Stimulated activated CD4-positive, alpha-beta T cell treated with anti-CD3 and anti-CD28 coated beads, Interleukin-4, amount 100 ng/mL, for 1 hour (primary cell): ENCODE measurements around the gene LRRC74A.

Experiments
- DNase-seq: peaks from one replicate; pipeline ENCODE4 v3.0.0-alpha.2; 2020

LRRC74A gene

DNA sequence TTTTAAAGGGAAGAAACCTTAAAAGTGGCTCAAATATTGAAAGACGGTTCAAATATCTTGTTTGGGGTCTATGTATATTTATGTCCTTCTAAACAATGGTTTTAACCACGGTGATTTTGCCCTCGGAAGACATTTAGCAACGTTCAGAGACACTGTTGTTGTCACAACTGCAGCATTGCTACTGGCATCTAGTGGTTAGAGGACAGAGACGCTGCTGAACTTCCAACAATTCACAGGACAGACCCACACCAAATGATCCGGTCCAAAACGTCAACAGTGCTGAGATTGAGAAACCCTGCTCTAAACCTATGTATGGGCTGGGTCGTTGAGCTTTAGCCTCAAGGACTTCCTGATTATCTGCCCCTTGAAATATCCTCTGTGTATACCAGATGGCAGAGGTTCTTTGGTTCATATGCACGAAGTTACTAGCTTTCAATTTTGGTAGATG, 15.2 kb upstream of the LRRC74A start:
- DNase-seq: no peak

- no peak for DNase-seq
Observed at GRCh38 chr14:76811561-76811960, 14.6 kb upstream of the LRRC74A start.

DNA sequence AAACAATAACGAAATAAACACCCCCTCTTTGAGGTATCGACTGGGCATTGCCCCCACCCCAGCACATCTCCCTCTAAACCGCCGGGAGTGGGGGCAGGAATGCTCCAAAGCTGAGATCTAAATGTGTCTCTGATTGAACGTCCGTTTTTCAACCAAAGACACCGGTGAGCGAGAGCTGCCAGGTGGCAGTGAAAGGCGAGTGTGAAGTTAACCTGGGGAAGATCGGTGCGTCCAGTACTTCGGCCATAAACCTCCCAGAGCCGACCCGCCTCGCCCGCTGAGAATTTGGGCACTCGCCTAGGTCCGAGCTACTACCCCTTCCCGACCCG, 14.2 kb upstream of the LRRC74A start:
- no peak for DNase-seq

- DNase-seq: peak; percentile 96
Observed at GRCh38 chr14:76812422-76813383, 13.5 kb upstream of the LRRC74A start, which contains the start of gene ANGEL1. ANGEL1 (minus strand) TSS chr14:76812882; CDS start chr14:76812827, 55 bp downstream.

DNA sequence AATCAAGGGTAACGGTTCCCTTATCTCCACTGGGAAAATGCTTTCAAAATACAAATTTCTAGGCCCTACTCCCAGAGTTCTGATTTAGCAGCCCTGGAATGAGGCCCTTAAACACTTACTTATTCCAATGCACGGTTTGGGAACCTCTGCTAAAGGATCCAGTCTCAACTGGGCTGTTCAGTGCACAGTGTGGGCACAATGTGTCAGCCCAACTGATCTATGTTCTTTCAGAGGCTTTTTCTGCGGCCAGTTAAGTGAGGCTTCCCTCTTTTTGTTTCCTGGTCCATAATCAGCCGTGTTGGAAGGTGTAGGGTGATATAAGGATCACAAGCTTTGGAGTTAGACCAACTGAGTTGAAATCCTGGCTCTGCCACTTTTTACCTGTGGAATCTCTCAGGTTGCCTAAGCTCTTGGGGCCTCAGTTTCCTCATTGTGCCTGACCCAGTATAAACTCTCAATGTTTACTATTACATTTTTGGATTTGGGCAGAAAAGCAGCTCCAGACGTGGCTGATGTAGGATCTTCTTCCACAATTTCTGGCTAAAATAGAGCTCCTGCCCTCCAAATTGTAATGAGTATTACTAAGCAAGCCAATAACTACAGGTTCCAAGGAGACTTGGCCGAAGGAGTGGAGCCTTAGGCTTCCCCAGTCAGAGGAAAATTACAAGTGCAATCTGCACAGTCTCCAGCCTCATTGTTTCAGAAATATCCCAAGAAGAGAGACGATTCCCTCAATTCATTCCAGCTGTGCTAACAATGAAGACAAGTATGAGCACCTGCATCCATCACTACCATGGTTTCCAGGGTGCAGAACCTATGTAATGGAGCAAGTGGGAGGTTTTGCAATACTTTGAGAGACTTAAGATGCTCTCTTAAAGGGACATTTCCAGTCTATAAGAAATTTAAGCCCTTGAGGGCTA, 11.2 kb upstream of the LRRC74A start:
- no peak for DNase-seq

- no peak for DNase-seq
Observed at GRCh38 chr14:76820700-76821099, 5.5 kb upstream of the LRRC74A start.

DNA sequence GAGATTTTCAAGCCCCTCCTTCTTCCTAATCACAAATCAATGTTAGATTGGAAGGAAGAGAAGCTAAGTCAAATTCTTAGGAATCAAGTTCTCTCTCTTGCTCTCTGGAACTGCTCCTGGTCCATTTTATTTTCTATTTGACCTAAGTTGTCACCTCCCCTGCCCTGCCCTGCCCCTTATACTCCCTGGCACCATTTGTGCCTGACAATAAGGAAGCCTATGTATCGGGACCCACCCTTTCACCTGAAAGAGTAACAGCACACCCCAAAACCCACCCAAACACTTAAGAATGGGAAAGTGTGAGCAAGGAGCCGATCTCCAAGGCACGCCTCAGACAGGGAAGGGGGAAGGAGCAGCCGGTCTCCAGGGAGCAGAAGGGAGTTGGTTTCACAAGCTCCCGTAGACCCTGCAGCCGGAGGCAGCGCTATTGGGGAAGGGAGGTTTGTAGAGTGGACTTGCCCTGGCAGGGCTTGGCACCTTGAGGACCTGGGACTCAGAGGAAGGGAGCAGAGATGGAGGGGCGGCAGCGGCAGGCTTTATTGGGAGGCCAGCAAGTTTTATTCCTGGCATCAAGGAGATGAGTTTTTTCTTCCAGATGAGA, 1.6 kb downstream of the LRRC74A start:
- no peak for DNase-seq

DNA sequence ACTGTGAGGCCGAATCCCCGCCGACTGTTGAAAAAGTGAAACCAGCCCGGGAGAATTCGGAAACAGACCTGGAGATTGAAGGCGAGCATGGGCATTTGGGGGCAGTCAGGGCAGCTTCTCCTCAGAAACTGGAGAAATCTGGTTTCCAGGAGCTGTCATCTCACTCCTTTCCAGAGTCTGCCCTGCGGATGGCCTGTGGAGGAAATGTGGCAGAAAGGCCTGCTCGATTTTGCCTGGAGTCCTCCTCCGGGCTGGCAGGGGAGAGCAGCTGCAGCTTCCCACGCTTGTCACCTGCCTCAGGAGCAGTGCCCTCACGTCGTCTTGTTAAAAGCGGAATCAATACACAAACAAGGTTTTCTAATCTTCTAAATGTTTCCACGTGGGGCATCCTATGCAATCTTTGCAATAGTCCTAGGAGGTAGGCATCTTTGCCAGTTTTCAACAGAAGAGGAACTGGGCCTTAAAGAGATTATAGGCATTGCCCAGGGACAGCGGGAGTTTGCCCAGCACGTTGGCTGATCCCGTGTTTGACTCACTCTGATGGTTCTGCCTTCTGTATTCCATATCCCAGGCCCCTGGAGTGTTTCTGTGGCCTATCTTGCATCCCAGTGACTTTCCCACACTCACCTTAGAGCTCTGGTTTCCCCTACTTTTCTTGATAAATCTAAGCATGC, 2.3 kb downstream of the LRRC74A start:
- no peak for DNase-seq

GRCh38 chr14:76829013-76829365, 2.8 kb downstream of the LRRC74A start:
- DNase-seq: no peak

- no peak for DNase-seq
Observed at GRCh38 chr14:76829650-76830421, 3.6 kb downstream of the LRRC74A start.

DNA sequence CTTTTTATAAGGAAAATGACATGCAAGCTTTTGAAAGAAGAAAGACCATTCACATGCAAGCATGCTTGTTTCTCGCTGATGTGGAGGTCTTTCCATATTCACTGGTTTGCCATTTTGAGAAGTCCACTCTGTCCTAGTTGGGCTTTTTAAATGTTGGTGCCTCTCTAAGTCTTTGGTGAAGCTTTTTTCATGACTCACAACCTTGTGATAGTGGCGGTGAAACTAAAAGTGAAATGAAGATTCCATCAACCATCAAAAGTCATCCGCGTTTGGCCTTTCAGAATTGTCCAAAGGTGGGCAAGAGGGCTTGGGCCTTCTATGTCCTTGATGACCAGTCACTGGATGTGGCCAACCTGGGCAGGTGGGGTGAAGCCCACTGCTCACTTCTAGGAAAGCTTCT, 4.3 kb downstream of the LRRC74A start:
- DNase-seq: no peak

GRCh38 chr14:76832503-76832988, 6.3 kb downstream of the LRRC74A start:
- no peak for DNase-seq

- DNase-seq: no peak
Observed at GRCh38 chr14:76833011-76833410, 6.8 kb downstream of the LRRC74A start.

DNA sequence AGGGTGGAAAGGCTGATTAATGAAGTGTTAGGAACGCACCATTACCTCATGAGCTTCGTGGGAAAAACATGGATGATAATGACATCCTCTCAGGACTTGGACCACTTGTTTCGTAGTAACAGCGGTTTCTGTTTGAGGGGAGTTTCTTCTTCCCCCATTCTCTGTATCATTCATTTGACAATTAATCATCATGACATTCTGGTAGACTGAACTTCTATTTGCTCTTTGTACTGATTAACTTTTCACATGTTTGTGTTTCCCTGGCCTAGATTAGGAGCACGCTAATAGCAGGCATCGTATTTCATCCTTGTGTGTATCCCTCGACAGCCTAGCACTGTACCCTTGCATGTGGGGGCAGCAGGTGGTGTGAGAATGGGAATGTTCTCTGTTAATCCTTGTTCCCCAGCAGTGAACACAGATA, 8.0 kb downstream of the LRRC74A start:
- DNase-seq: no peak

GRCh38 chr14:76836029-76836630, 9.9 kb downstream of the LRRC74A start:
- no peak for DNase-seq

DNA sequence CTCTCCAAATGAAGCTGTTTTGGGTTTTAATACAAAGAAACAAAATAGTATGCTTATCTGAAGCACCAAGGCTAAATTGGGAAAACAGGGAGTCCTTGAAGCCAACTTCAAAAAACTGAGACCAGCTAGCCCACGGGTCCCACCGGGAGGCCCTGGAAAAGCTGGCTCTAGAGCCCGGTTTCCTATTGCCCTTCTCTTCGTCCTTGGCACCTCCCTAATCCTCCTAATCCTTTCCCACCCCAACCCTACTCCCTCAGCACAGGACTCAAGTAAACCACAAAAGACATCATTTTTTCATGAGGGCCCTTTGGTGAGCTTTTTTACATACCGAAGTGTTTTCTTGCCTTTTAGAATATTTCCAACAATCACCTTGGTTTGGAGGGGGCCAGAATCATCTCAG, 11.3 kb downstream of the LRRC74A start:
- DNase-seq: no peak

- no peak for DNase-seq
Observed at GRCh38 chr14:76842414-76842813, 16.2 kb downstream of the LRRC74A start.

- peak; percentile 61 for DNase-seq
Observed at GRCh38 chr14:76844223-76844622, 18.0 kb downstream of the LRRC74A start.

- DNase-seq: no peak
Observed at GRCh38 chr14:76846331-76847047, 20.3 kb downstream of the LRRC74A start.

GRCh38 chr14:76848879-76849278, 22.7 kb downstream of the LRRC74A start:
- DNase-seq: no peak

DNA sequence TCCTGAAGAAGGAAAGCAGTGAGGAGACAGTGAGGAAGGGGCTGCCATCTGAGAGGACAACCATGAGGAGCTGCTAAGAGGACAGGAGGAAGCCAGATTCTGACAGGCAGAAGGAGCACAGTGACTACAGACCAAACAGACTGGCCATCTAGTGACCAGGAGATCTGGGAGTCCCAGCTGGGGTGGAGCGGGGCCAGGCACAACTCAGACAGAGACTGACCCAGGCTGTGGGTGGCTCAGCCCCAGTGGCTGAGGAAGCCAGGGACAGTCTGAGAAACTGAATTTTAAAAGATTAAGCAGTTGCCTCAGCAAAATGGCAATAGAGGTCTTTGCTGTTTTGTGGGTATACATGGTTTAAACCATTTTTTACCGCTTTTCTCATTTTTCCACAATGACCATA, 28.9 kb downstream of the LRRC74A start:
- no peak for DNase-seq
